Body of pancreas (tissue), 4 donors: Measurements from ENCODE around the gene CKAP2.

Source experiments
- CTCF ChIP-seq, 7 experiments: fragments of 450-650 bp in 4 of 7; fragments of 200-600 bp in 3 of 7; sonication (generic) in 3 of 7; IDR thresholded peaks; one replicate each; pipeline ENCODE4 v1.5.1; 2016 to 2019; ENCODE audit warnings: antibody characterized with exemption in 7 of 7
- POLR2A ChIP-seq, 3 donors: fragments of 450-650 bp; IDR thresholded peaks; one replicate each; pipeline ENCODE4 v1.6.1; 2016; ENCODE audit warnings: antibody characterized with exemption in 3 of 3, mild to moderate bottlenecking in 2 of 3

DNA sequence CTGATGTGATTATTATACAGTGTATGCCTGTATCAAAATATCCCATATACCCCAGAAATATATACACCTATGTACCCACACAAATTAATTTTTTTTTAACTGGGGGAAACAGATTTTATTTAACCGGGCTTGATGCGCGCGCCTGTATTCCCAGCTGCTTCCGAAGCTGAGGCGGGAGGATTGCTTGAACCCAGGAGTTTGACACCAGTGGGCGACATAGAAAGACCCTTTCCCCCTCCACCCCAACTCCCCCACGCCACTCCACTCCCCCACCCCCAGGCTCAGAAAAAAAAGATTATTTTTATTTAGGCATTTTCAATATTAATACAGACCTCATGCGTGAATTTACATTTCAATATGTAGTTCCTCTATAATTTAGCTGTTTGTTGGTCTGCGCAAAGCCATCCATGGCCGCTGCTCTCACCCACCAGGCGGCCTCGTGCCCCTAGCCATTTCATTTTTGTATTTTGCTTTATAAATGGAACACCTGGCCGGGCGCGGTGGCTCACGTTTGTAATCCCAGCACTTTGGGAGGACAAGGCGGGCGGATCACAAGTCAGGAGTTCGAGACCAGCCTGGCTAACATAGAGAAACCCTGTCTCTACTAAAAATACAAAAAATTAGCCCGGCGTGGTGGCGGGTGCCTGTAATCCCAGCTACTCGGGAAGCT lies 4.0 kb upstream of the CKAP2 start:
- TF ChIP-seq CTCF (IDR thresholded peaks at IDR 0.05): no peak
- TF ChIP-seq POLR2A (IDR thresholded peaks at IDR 0.05): no peak
